SK-N-SH treated with all-trans-retinoic acid at 6 μM for 48 hours (cell line): ENCODE results near the gene LPP.

Experiments
- ATAC-seq: fragments of 200-7000 bp; cut with Tn5 transposase; 3 replicates; pipeline ENCODE4 v1.9.1; 2020; ENCODE audit warnings: mild to moderate bottlenecking, moderate library complexity
- ARNTL ChIP-seq: fragments of 450-650 bp; formaldehyde crosslinking; IDR thresholded peaks from 2 replicates; pipeline ENCODE4 v1.5.0; 2020; ENCODE audit warnings: low read depth, mild to moderate bottlenecking, moderate library complexity, borderline replicate concordance
- BACH2 ChIP-seq: fragments of 250-450 bp; sonication (Bioruptor Pico); IDR thresholded peaks from 2 replicates; pipeline ENCODE4 v1.9.0; 2021; ENCODE audit warnings: mild to moderate bottlenecking, borderline replicate concordance
- CREB5 ChIP-seq: fragments of 250-450 bp; sonication (Bioruptor Pico); IDR thresholded peaks from 2 replicates; pipeline ENCODE4 v1.5.1; 2020; ENCODE audit warnings: low read depth, mild to moderate bottlenecking, moderate library complexity
- CSDC2 ChIP-seq: fragments of 250-450 bp; sonication (Bioruptor Pico); IDR thresholded peaks from 2 replicates; pipeline ENCODE4 v1.5.0; 2020; ENCODE audit warnings: mild to moderate bottlenecking, moderate library complexity
- CSRNP3 ChIP-seq: fragments of 250-450 bp; sonication (Bioruptor Pico); IDR thresholded peaks from 2 replicates; pipeline ENCODE4 v1.5.1; 2021; ENCODE audit warnings: mild to moderate bottlenecking, moderate library complexity
- ESRRG ChIP-seq: fragments of 250-450 bp; sonication (Bioruptor Pico); IDR thresholded peaks from 2 replicates; pipeline ENCODE4 v1.6.1; 2021; ENCODE audit warnings: mild to moderate bottlenecking
- GLIS3 ChIP-seq: fragments of 250-450 bp; sonication (Bioruptor Pico); IDR thresholded peaks from 2 replicates; pipeline ENCODE4 v1.5.0; 2020; ENCODE audit warnings: mild to moderate bottlenecking, moderate library complexity
- ISL1 ChIP-seq: fragments of 250-450 bp; sonication (Bioruptor Pico); IDR thresholded peaks from 2 replicates; pipeline ENCODE4 v2.1.2; 2022; ENCODE audit warnings: mild to moderate bottlenecking, moderate library complexity
- OSR1 ChIP-seq: fragments of 250-450 bp; sonication (Bioruptor Pico); IDR thresholded peaks from 2 replicates; pipeline ENCODE4 v1.8.0; 2022; ENCODE audit warnings: moderate library complexity, mild to moderate bottlenecking, inconsistent platforms
- PATZ1 ChIP-seq: fragments of 250-450 bp; sonication (Bioruptor Pico); IDR thresholded peaks from 2 replicates; pipeline ENCODE4 v1.8.0; 2020; ENCODE audit warnings: mild to moderate bottlenecking, moderate library complexity, borderline replicate concordance
- PPARA ChIP-seq: fragments of 250-450 bp; sonication (Bioruptor Pico); IDR thresholded peaks from 2 replicates; pipeline ENCODE4 v1.5.0; 2020; ENCODE audit warnings: mild to moderate bottlenecking, borderline replicate concordance
- RARB ChIP-seq: fragments of 250-450 bp; sonication (Bioruptor Pico); IDR thresholded peaks from 2 replicates; pipeline ENCODE4 v1.8.0; 2021; ENCODE audit warnings: mild to moderate bottlenecking, moderate library complexity
- SNAI2 ChIP-seq: fragments of 250-450 bp; sonication (Bioruptor Pico); IDR thresholded peaks from 2 replicates; pipeline ENCODE4 v1.5.0; 2020; ENCODE audit warnings: mild to moderate bottlenecking, moderate library complexity
- TCF4 ChIP-seq: fragments of 250-450 bp; sonication (Bioruptor Pico); IDR thresholded peaks from 2 replicates; pipeline ENCODE4 v1.8.0; 2021; ENCODE audit warnings: mild to moderate bottlenecking, moderate library complexity, borderline replicate concordance
- TOX ChIP-seq: fragments of 250-450 bp; sonication (Bioruptor Pico); IDR thresholded peaks from 2 replicates; pipeline ENCODE4 v1.8.0; 2021; ENCODE audit warnings: mild to moderate bottlenecking, moderate library complexity, borderline replicate concordance
- ZC3H10 ChIP-seq: fragments of 250-450 bp; sonication (Bioruptor Pico); IDR thresholded peaks from 2 replicates; pipeline ENCODE4 v1.5.1; 2021; ENCODE audit warnings: mild to moderate bottlenecking, moderate library complexity
- ZFP3 ChIP-seq: fragments of 250-450 bp; sonication (Bioruptor Pico); IDR thresholded peaks from 2 replicates; pipeline ENCODE4 v1.5.0; 2020; ENCODE audit warnings: mild to moderate bottlenecking, moderate library complexity
- ZFP30 ChIP-seq: fragments of 450-650 bp; formaldehyde crosslinking; IDR thresholded peaks from 2 replicates; pipeline ENCODE4 v1.5.0; 2022; ENCODE audit warnings: mild to moderate bottlenecking, moderate library complexity
- ZNF565 ChIP-seq: fragments of 450-650 bp; formaldehyde crosslinking; conservative IDR thresholded peaks from 2 replicates; pipeline ENCODE4 v1.5.0; 2020; ENCODE audit warnings: low read depth, mild to moderate bottlenecking, moderate library complexity
- ZNF70 ChIP-seq: fragments of 450-650 bp; formaldehyde crosslinking; IDR thresholded peaks from 2 replicates; pipeline ENCODE4 v1.5.0; 2020; ENCODE audit warnings: mild to moderate bottlenecking, moderate library complexity
- ZNF8 ChIP-seq: fragments of 450-650 bp; formaldehyde crosslinking; IDR thresholded peaks from 2 replicates; pipeline ENCODE4 v1.5.0; 2020; ENCODE audit warnings: mild to moderate bottlenecking, moderate library complexity

LPP gene

GRCh38 chr3:188147782-188148181 lies 6.2 kb upstream of the LPP start:
- no peak for ATAC-seq
- no peak for TF ChIP-seq ZNF70 (CRISPR knock-in tag)
- TF ChIP-seq CREB5 = no peak
- no peak for TF ChIP-seq SNAI2 (CRISPR knock-in tag)
- TF ChIP-seq ZFP3 (CRISPR knock-in tag) = no peak
- TF ChIP-seq ZNF565 (CRISPR knock-in tag) = no peak
- no peak for TF ChIP-seq BACH2 (CRISPR knock-in tag)
- no peak for TF ChIP-seq ISL1 (CRISPR knock-in tag)
- no peak for TF ChIP-seq PPARA (CRISPR knock-in tag)

- TF ChIP-seq ZC3H10 (CRISPR knock-in tag) (no peak), ZFP30 (no peak), ZNF70 (CRISPR knock-in tag) (no peak), ZNF565 (CRISPR knock-in tag) (no peak), TCF4 (CRISPR knock-in tag) (no peak), ZNF8 (CRISPR knock-in tag) (no peak), GLIS3 (CRISPR knock-in tag) (no peak), RARB (CRISPR knock-in tag) (no peak), CSDC2 (CRISPR knock-in tag) (no peak), ISL1 (CRISPR knock-in tag) (no peak), PATZ1 (CRISPR knock-in tag) (no peak), ZFP3 (CRISPR knock-in tag) (no peak), OSR1 (CRISPR knock-in tag) (no peak), CREB5 (no peak), CSRNP3 (CRISPR knock-in tag) (no peak), PPARA (CRISPR knock-in tag) (no peak)
- no peak for ATAC-seq
These were observed 5.6 kb upstream of the LPP start for GRCh38 chr3:188148318-188148717.

- ATAC-seq = no peak
- no peak for TF ChIP-seq ZFP30
- TF ChIP-seq CSDC2 (CRISPR knock-in tag) = no peak
- no peak for TF ChIP-seq PPARA (CRISPR knock-in tag)
- no peak for TF ChIP-seq TCF4 (CRISPR knock-in tag)
- no peak for TF ChIP-seq ZNF565 (CRISPR knock-in tag)
- TF ChIP-seq CSRNP3 (CRISPR knock-in tag) = no peak
- TF ChIP-seq ZNF8 (CRISPR knock-in tag) = no peak
- no peak for TF ChIP-seq ZFP3 (CRISPR knock-in tag)
These were observed 4.4 kb upstream of the LPP start for GRCh38 chr3:188149587-188149986.

GRCh38 chr3:188150982-188151381 lies 3.0 kb upstream of the LPP start:
- ATAC-seq = no peak
- TF ChIP-seq BACH2 (CRISPR knock-in tag) = no peak
- TF ChIP-seq ISL1 (CRISPR knock-in tag) = no peak
- no peak for TF ChIP-seq PPARA (CRISPR knock-in tag)
- no peak for TF ChIP-seq CSRNP3 (CRISPR knock-in tag)
- no peak for TF ChIP-seq TOX
- TF ChIP-seq ARNTL = no peak
- TF ChIP-seq ZNF8 (CRISPR knock-in tag) = no peak
- no peak for TF ChIP-seq CREB5
- no peak for TF ChIP-seq PATZ1 (CRISPR knock-in tag)
- TF ChIP-seq RARB (CRISPR knock-in tag) = no peak
- TF ChIP-seq ESRRG (CRISPR knock-in tag) = no peak
- no peak for TF ChIP-seq OSR1 (CRISPR knock-in tag)
- TF ChIP-seq ZNF70 (CRISPR knock-in tag) = no peak
- TF ChIP-seq TCF4 (CRISPR knock-in tag) = no peak
